ENCODE results near the gene SERPINB7. TPM values are rescaled to one million over a fixed set of nuclear protein-coding genes. Genes with fewer than 3 reads are reported as not detected.

SERPINB7 gene
- total RNA-seq, 1 experiment from 2014 or later: not detected

- in situ Hi-C loops (cut with HindIII; ENCODE audit: low sequenced_read_pairs): no loop called here
- no peak for DNase-seq (ENCODE audit: low spot score)
Measured at GRCh38 chr18:63834471-63835113, 59.4 kb downstream of the SERPINB7 start.

- no peak for DNase-seq (ENCODE audit: low spot score)
- in situ Hi-C loops (cut with HindIII; ENCODE audit: low sequenced_read_pairs): no loop called here
Measured at GRCh38 chr18:63836456-63836855, 61.2 kb downstream of the SERPINB7 start.

- in situ Hi-C loops (cut with HindIII; ENCODE audit: low sequenced_read_pairs): no loop called here
- DNase-seq (ENCODE audit: low spot score): no peak
Measured at GRCh38 chr18:63837590-63837989, 62.4 kb downstream of the SERPINB7 start.

DNA sequence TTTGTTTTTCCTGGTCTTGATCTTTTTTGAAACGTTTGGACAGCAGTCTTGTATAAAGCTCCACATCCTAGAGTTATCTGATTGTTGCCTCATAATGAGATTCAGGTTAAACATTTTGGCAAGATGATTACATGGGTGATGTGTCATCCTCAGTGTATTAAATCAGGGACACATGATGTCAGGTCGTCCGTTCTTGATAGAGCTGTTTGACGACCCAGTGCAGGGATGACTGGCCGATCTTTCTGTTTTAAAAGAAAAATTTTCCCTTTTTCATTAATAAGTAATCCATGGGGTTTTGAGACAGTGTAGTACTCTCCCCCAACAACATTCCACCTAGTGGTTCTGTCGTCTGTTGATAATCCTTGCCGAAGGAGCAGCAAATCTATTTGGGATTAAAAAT is 67.8 kb downstream of the SERPINB7 start:
- in situ Hi-C loops (cut with HindIII; ENCODE audit: low sequenced_read_pairs): no loop called here
- no peak for DNase-seq (ENCODE audit: low spot score)

- in situ Hi-C loops (cut with HindIII; ENCODE audit: low sequenced_read_pairs): no loop called here
- peak; percentile 8 for DNase-seq (ENCODE audit: low spot score)
Measured at GRCh38 chr18:63844254-63844653, 69.0 kb downstream of the SERPINB7 start.

DNA sequence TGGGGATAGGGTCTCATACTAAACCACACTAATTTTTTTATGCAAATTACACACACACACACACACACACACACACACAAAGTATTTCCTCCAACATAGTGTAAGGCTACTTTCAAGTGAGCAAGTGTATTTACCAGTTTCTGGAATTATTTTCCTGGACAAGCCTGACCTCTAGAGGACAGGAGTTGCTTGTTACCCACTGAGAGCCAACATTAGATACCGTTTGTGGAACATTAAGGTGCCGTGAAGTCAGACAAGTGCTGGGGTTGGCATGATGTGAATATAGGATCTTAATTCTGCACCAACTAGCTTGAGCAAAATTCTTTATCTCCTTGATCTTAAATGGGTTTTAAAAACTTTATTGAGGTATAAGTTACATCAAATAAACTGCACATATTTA is 72.9 kb downstream of the SERPINB7 start:
- in situ Hi-C loops (cut with HindIII; ENCODE audit: low sequenced_read_pairs): no loop called here
- DNase-seq (ENCODE audit: low spot score): peak; percentile 30

GRCh38 chr18:63850020-63850419 is 74.8 kb downstream of the SERPINB7 start:
- DNase-seq (ENCODE audit: low spot score): no peak
- in situ Hi-C loops (cut with HindIII; ENCODE audit: low sequenced_read_pairs): no loop called here

DNA sequence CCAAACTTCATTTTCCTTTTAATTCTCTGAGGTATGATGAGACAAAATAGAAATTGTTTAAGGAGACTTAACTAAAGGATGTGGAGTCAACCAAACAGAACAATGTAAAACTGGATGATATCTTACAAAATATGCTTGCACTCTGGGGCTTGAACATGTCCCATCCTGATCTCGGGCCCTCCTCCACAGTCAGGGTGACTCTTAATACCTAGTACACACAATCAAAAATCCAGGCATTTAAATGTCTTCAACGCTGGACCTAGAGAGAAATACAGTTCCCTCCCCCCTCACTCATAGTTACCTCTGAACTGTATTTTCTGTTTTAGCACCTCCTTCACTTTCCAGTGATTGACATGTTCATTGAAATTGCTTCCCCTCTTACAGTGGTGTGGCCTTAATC is 75.4 kb downstream of the SERPINB7 start:
- no peak for DNase-seq (ENCODE audit: low spot score)
- in situ Hi-C loops (cut with HindIII; ENCODE audit: low sequenced_read_pairs): no loop called here

Other genes with a start within 250 kb of the SERPINB7 start
- not detected in 2 replicates for gene SERPINB12, start 233.0 kb upstream of the SERPINB7 start, total RNA-seq (2014; rRNA removed; shearing (Covaris generic))
- gene SERPINB13, start 188.1 kb upstream of the SERPINB7 start, total RNA-seq (2014; rRNA removed; shearing (Covaris generic)): not detected in 2 replicates
- gene SERPINB4, start 131.2 kb upstream of the SERPINB7 start, total RNA-seq (2014; rRNA removed; shearing (Covaris generic)): not detected in 2 replicates
- gene SERPINB3, start 113.5 kb upstream of the SERPINB7 start, total RNA-seq (2014; rRNA removed; shearing (Covaris generic)): not detected in 2 replicates
- not detected in 2 replicates for gene SERPINB11, start 72.5 kb upstream of the SERPINB7 start, total RNA-seq (2014; rRNA removed; shearing (Covaris generic))
- gene SERPINB2, start 112.3 kb downstream of the SERPINB7 start, total RNA-seq (2014; rRNA removed; shearing (Covaris generic)): not detected in 2 replicates
- gene SERPINB10, start 132.5 kb downstream of the SERPINB7 start, total RNA-seq (2014; rRNA removed; shearing (Covaris generic)): not detected in 2 replicates
- gene HMSD, start 173.9 kb downstream of the SERPINB7 start, total RNA-seq (2014; rRNA removed; shearing (Covaris generic)): not detected in 2 replicates
- not detected in 2 replicates for gene SERPINB8, start 194.7 kb downstream of the SERPINB7 start, total RNA-seq (2014; rRNA removed; shearing (Covaris generic))